NB4 (cell line): ENCODE data around the gene IL36B.

ENCODE experiments used
- POLR2A ChIP-seq: IDR thresholded peaks from 2 replicates; pipeline ENCODE4 v1.6.1; 2011; ENCODE audit warnings: mild to moderate bottlenecking; ENCODE audit not compliant: insufficient read length; ENCODE audit errors: extremely low read depth
- TF ChIP-seq, protein P1 (sequence below): IDR thresholded peaks from one replicate; pipeline ENCODE4 v1.5.1; 2012; ENCODE audit warnings: low read depth, low read length

DNA sequence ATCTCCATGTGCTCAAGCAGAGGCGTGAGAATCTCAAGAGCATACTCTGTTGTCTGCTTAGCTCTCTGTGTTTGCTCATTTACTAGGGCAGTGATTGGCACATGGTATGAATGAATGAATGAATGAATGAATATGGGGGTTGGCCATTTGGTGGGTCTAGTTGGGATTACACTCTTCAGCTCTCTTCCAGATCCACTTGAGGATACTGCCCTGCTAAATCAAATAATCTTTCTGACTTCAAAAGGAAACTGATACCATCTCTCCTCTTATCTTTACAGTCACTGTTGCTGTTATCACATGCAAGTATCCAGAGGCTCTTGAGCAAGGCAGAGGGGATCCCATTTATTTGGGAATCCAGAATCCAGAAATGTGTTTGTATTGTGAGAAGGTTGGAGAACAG lies 72.9 kb downstream of the IL36B start:
- TF ChIP-seq POLR2A: no peak
- TF ChIP-seq, protein P1, sequence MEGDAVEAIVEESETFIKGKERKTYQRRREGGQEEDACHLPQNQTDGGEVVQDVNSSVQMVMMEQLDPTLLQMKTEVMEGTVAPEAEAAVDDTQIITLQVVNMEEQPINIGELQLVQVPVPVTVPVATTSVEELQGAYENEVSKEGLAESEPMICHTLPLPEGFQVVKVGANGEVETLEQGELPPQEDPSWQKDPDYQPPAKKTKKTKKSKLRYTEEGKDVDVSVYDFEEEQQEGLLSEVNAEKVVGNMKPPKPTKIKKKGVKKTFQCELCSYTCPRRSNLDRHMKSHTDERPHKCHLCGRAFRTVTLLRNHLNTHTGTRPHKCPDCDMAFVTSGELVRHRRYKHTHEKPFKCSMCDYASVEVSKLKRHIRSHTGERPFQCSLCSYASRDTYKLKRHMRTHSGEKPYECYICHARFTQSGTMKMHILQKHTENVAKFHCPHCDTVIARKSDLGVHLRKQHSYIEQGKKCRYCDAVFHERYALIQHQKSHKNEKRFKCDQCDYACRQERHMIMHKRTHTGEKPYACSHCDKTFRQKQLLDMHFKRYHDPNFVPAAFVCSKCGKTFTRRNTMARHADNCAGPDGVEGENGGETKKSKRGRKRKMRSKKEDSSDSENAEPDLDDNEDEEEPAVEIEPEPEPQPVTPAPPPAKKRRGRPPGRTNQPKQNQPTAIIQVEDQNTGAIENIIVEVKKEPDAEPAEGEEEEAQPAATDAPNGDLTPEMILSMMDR: no peak
